ENCODE results near the gene CFL1.
"Not testable (repeated sequence)": the region's sequence is repeated elsewhere in the genome, so short reads cannot be mapped to it uniquely, and the experiment has no call there.

CFL1 gene

GRCh38 chr11:65851083-65851579 is 6.8 kb downstream of the CFL1 start:
- H3K4me1 ChIP-seq (ENCODE audit: control insufficient read depth in 5 of 5, insufficient read depth in 5 of 5, low read length in 5 of 5) = peaks cover 2 to 10% (median 5%) of the 10 kb centered on the region in 5 donors
- H3K36me3 ChIP-seq (ENCODE audit: control insufficient read depth in 5 of 5, insufficient read depth in 5 of 5, low read length in 5 of 5) = peaks cover 0 to 57% (median 51%) of the 10 kb centered on the region in 5 donors
- no peaks in the 10 kb centered on the region for H3K27me3 ChIP-seq (ENCODE audit: control insufficient read depth in 5 of 5, insufficient read depth in 4 of 5, low read length in 5 of 5)
- no peak overlapping the region for H3K4me3 ChIP-seq (ENCODE audit: low read depth in 1 of 5, low read length in 5 of 5)
- no peak overlapping the region for H3K27ac ChIP-seq (ENCODE audit: low read depth, low read length)
- H3K9ac ChIP-seq (ENCODE audit: low read length in 5 of 5) = no peak overlapping the region
- H3K9me3 ChIP-seq (ENCODE audit: control insufficient read depth in 5 of 5, low read length in 5 of 5) = peaks cover 0 to 7% (median 5%) of the 10 kb centered on the region in 5 donors

- no peak overlapping the region for H3K27ac ChIP-seq (ENCODE audit: low read depth, low read length)
- no peaks in the 10 kb centered on the region for H3K27me3 ChIP-seq (ENCODE audit: control insufficient read depth in 5 of 5, insufficient read depth in 4 of 5, low read length in 5 of 5)
- peaks cover 0 to 3% (median 0%) of the 10 kb centered on the region in 5 donors for H3K4me1 ChIP-seq (ENCODE audit: control insufficient read depth in 5 of 5, insufficient read depth in 5 of 5, low read length in 5 of 5)
- H3K9ac ChIP-seq (ENCODE audit: low read length in 5 of 5) = no peak overlapping the region
- H3K4me3 ChIP-seq (ENCODE audit: low read depth in 1 of 5, low read length in 5 of 5) = no peak overlapping the region
- H3K36me3 ChIP-seq (ENCODE audit: control insufficient read depth in 5 of 5, insufficient read depth in 5 of 5, low read length in 5 of 5) = peaks cover 0 to 50% (median 45%) of the 10 kb centered on the region in 5 donors
- peaks cover 0 to 7% (median 5%) of the 10 kb centered on the region in 5 donors for H3K9me3 ChIP-seq (ENCODE audit: control insufficient read depth in 5 of 5, low read length in 5 of 5)
Observed at GRCh38 chr11:65850217-65851082, 7.5 kb downstream of the CFL1 start.

GRCh38 chr11:65849771-65850216 is 8.2 kb downstream of the CFL1 start:
- Histone ChIP-seq H3K4me1 (ENCODE audit: control insufficient read depth in 5 of 5, insufficient read depth in 5 of 5, low read length in 5 of 5) (no peaks in the 10 kb centered on the region), H3K4me3 (ENCODE audit: low read depth in 1 of 5, low read length in 5 of 5) (no peak overlapping the region), H3K9ac (ENCODE audit: low read length in 5 of 5) (no peak overlapping the region)

GRCh38 chr11:65849366-65849765 is 8.6 kb downstream of the CFL1 start:
- Histone ChIP-seq H3K27ac (ENCODE audit: low read depth, low read length) (no peak overlapping the region), H3K4me1 (ENCODE audit: control insufficient read depth in 5 of 5, insufficient read depth in 5 of 5, low read length in 5 of 5) (no peaks in the 10 kb centered on the region)

More at GRCh38 chr11:65849771-65850216, 8.2 kb downstream of the CFL1 start:
- Histone ChIP-seq H3K27me3 (ENCODE audit: control insufficient read depth in 5 of 5, insufficient read depth in 4 of 5, low read length in 5 of 5) (no peaks in the 10 kb centered on the region), H3K27ac (ENCODE audit: low read depth, low read length) (no peak overlapping the region), H3K9me3 (ENCODE audit: control insufficient read depth in 5 of 5, low read length in 5 of 5) (peaks cover 0 to 7% (median 5%) of the 10 kb centered on the region in 5 donors), H3K36me3 (ENCODE audit: control insufficient read depth in 5 of 5, insufficient read depth in 5 of 5, low read length in 5 of 5) (peaks cover 0 to 43% (median 38%) of the 10 kb centered on the region in 5 donors)

GRCh38 chr11:65848693-65849092 is 9.3 kb downstream of the CFL1 start:
- H3K9me3 ChIP-seq (ENCODE audit: control insufficient read depth in 5 of 5, low read length in 5 of 5); H3K4me1 ChIP-seq (ENCODE audit: control insufficient read depth in 5 of 5, insufficient read depth in 5 of 5, low read length in 5 of 5); H3K27me3 ChIP-seq (ENCODE audit: control insufficient read depth in 5 of 5, insufficient read depth in 4 of 5, low read length in 5 of 5); H3K4me3 ChIP-seq (ENCODE audit: low read depth in 1 of 5, low read length in 5 of 5); H3K27ac ChIP-seq (ENCODE audit: low read depth, low read length); H3K9ac ChIP-seq (ENCODE audit: low read length in 5 of 5): not testable (repeated sequence)
- peaks cover 0 to 32% (median 27%) of the 10 kb centered on the region in 5 donors for H3K36me3 ChIP-seq (ENCODE audit: control insufficient read depth in 5 of 5, insufficient read depth in 5 of 5, low read length in 5 of 5)

More at GRCh38 chr11:65849366-65849765, 8.6 kb downstream of the CFL1 start:
- Histone ChIP-seq H3K4me3 (ENCODE audit: low read depth in 1 of 5, low read length in 5 of 5) (no peak overlapping the region), H3K36me3 (ENCODE audit: control insufficient read depth in 5 of 5, insufficient read depth in 5 of 5, low read length in 5 of 5) (peaks cover 0 to 39% (median 34%) of the 10 kb centered on the region in 5 donors), H3K9ac (ENCODE audit: low read length in 5 of 5) (no peak overlapping the region), H3K27me3 (ENCODE audit: control insufficient read depth in 5 of 5, insufficient read depth in 4 of 5, low read length in 5 of 5) (no peaks in the 10 kb centered on the region), H3K9me3 (ENCODE audit: control insufficient read depth in 5 of 5, low read length in 5 of 5) (peaks cover 0 to 7% (median 5%) of the 10 kb centered on the region in 5 donors)

GRCh38 chr11:65847746-65848145 is 10.2 kb downstream of the CFL1 start:
- H3K36me3 ChIP-seq (ENCODE audit: control insufficient read depth in 5 of 5, insufficient read depth in 5 of 5, low read length in 5 of 5) = peaks cover 0 to 23% (median 18%) of the 10 kb centered on the region in 5 donors
- peaks cover 0 to 7% (median 5%) of the 10 kb centered on the region in 5 donors for H3K9me3 ChIP-seq (ENCODE audit: control insufficient read depth in 5 of 5, low read length in 5 of 5)
- H3K4me3 ChIP-seq (ENCODE audit: low read depth in 1 of 5, low read length in 5 of 5) = no peak overlapping the region
- no peak overlapping the region for H3K9ac ChIP-seq (ENCODE audit: low read length in 5 of 5)
- H3K27ac ChIP-seq (ENCODE audit: low read depth, low read length) = no peak overlapping the region
- H3K4me1 ChIP-seq (ENCODE audit: control insufficient read depth in 5 of 5, insufficient read depth in 5 of 5, low read length in 5 of 5) = no peaks in the 10 kb centered on the region
- H3K27me3 ChIP-seq (ENCODE audit: control insufficient read depth in 5 of 5, insufficient read depth in 4 of 5, low read length in 5 of 5) = no peaks in the 10 kb centered on the region

- no peaks in the 10 kb centered on the region for H3K4me1 ChIP-seq (ENCODE audit: control insufficient read depth in 5 of 5, insufficient read depth in 5 of 5, low read length in 5 of 5)
- H3K9ac ChIP-seq (ENCODE audit: low read length in 5 of 5) = no peak overlapping the region
- H3K4me3 ChIP-seq (ENCODE audit: low read depth in 1 of 5, low read length in 5 of 5) = no peak overlapping the region
- H3K27ac ChIP-seq (ENCODE audit: low read depth, low read length) = no peak overlapping the region
- no peaks in the 10 kb centered on the region for H3K9me3 ChIP-seq (ENCODE audit: control insufficient read depth in 5 of 5, low read length in 5 of 5)
- no peaks in the 10 kb centered on the region for H3K27me3 ChIP-seq (ENCODE audit: control insufficient read depth in 5 of 5, insufficient read depth in 4 of 5, low read length in 5 of 5)
- H3K36me3 ChIP-seq (ENCODE audit: control insufficient read depth in 5 of 5, insufficient read depth in 5 of 5, low read length in 5 of 5) = no peaks in the 10 kb centered on the region
Observed at GRCh38 chr11:65844231-65844872, 13.6 kb downstream of the CFL1 start.

- H3K36me3 ChIP-seq (ENCODE audit: control insufficient read depth in 5 of 5, insufficient read depth in 5 of 5, low read length in 5 of 5) = no peaks in the 10 kb centered on the region
- H3K9ac ChIP-seq (ENCODE audit: low read length in 5 of 5) = no peak overlapping the region
- H3K27me3 ChIP-seq (ENCODE audit: control insufficient read depth in 5 of 5, insufficient read depth in 4 of 5, low read length in 5 of 5) = no peaks in the 10 kb centered on the region
- no peak overlapping the region for H3K27ac ChIP-seq (ENCODE audit: low read depth, low read length)
- H3K4me3 ChIP-seq (ENCODE audit: low read depth in 1 of 5, low read length in 5 of 5) = no peak overlapping the region
- no peaks in the 10 kb centered on the region for H3K4me1 ChIP-seq (ENCODE audit: control insufficient read depth in 5 of 5, insufficient read depth in 5 of 5, low read length in 5 of 5)
- H3K9me3 ChIP-seq (ENCODE audit: control insufficient read depth in 5 of 5, low read length in 5 of 5) = no peaks in the 10 kb centered on the region
Observed at GRCh38 chr11:65843811-65844210, 14.2 kb downstream of the CFL1 start.

GRCh38 chr11:65842144-65842543 is 15.8 kb downstream of the CFL1 start:
- H3K9ac ChIP-seq (ENCODE audit: low read length in 5 of 5) = no peak overlapping the region
- no peak overlapping the region for H3K4me3 ChIP-seq (ENCODE audit: low read depth in 1 of 5, low read length in 5 of 5)
- no peaks in the 10 kb centered on the region for H3K27me3 ChIP-seq (ENCODE audit: control insufficient read depth in 5 of 5, insufficient read depth in 4 of 5, low read length in 5 of 5)
- no peaks in the 10 kb centered on the region for H3K36me3 ChIP-seq (ENCODE audit: control insufficient read depth in 5 of 5, insufficient read depth in 5 of 5, low read length in 5 of 5)
- H3K4me1 ChIP-seq (ENCODE audit: control insufficient read depth in 5 of 5, insufficient read depth in 5 of 5, low read length in 5 of 5) = no peaks in the 10 kb centered on the region
- no peaks in the 10 kb centered on the region for H3K9me3 ChIP-seq (ENCODE audit: control insufficient read depth in 5 of 5, low read length in 5 of 5)
- H3K27ac ChIP-seq (ENCODE audit: low read depth, low read length) = no peak overlapping the region

GRCh38 chr11:65834202-65834601 is 23.8 kb downstream of the CFL1 start:
- peak overlapping the region; percentile 51 to 73 (median 69) for H3K4me3 ChIP-seq (ENCODE audit: low read depth in 1 of 5, low read length in 5 of 5)
- H3K9me3 ChIP-seq (ENCODE audit: control insufficient read depth in 5 of 5, low read length in 5 of 5) = no peaks in the 10 kb centered on the region
- peak overlapping the region in 2 of 5 donors; percentile 55 to 59 for H3K9ac ChIP-seq (ENCODE audit: low read length in 5 of 5)
- peaks cover 0 to 4% (median 0%) of the 10 kb centered on the region in 5 donors for H3K27me3 ChIP-seq (ENCODE audit: control insufficient read depth in 5 of 5, insufficient read depth in 4 of 5, low read length in 5 of 5)
- no peaks in the 10 kb centered on the region for H3K36me3 ChIP-seq (ENCODE audit: control insufficient read depth in 5 of 5, insufficient read depth in 5 of 5, low read length in 5 of 5)
- peaks cover 5 to 18% (median 17%) of the 10 kb centered on the region in 5 donors for H3K4me1 ChIP-seq (ENCODE audit: control insufficient read depth in 5 of 5, insufficient read depth in 5 of 5, low read length in 5 of 5)
- no peak overlapping the region for H3K27ac ChIP-seq (ENCODE audit: low read depth, low read length)
